Inflammatory macrophage (primary cell): ENCODE measurements around the gene SLC25A40.
"Not testable (repeated sequence)": the region's sequence is repeated elsewhere in the genome, so short reads cannot be mapped to it uniquely, and the experiment has no call there.

ENCODE experiments used
- DNase-seq, 2 donors: peaks; one replicate each; pipeline ENCODE4 v3.0.0-alpha.2; 2020 to 2022
- total RNA-seq, 18 experiments: gene quantifications; one replicate each; lab custom pipeline; 2026; ENCODE audit warnings: mixed read lengths in 6 of 18, inconsistent platforms in 2 of 18; lab: John Stamatoyannopoulos, UW

Gene SLC25A40, protein sequence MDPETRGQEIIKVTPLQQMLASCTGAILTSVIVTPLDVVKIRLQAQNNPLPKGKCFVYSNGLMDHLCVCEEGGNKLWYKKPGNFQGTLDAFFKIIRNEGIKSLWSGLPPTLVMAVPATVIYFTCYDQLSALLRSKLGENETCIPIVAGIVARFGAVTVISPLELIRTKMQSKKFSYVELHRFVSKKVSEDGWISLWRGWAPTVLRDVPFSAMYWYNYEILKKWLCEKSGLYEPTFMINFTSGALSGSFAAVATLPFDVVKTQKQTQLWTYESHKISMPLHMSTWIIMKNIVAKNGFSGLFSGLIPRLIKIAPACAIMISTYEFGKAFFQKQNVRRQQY
- total RNA-seq, result 23.7 to 173 (median 105) reads per million in 18 experiments

DNA sequence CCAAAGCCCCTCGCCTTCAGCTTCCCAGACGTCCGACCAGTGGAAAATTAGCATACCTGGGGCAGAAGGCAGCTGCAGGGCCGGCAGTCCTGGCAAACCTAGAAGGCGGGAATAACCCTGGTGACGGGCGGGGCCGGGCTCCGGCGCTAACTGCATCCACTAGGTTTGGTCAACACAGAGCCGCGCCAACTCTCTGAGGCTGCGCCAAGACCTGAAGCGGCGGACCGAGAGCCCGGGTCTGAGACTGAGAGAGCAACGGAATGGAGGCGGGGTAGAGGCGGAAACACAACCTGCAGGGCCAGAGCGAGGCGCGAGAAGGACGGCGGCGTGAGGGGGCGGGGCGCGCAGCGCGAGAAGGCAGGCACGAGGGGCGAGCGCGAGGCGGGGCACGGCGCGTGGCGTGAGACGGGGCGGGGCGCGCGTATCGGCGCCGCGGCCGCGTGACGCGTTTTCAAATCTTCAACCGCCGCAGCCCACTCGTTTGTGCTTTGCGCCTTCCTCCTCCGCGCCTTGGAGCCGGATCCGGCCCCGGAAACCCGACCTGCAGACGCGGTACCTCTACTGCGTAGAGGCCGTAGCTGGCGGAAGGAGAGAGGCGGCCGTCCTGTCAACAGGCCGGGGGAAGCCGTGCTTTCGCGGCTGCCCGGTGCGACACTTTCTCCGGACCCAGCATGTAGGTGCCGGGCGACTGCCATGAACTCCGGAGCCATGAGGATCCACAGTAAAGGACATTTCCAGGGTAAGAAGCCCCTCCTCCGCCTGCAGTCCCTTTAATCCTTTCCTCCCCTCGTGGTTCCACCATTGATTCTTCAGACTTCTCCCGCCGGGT lies at the start of gene SLC25A40, which contains the start of gene DBF4:
TSS of gene SLC25A40 (minus strand) at position 321 of the 829 bp plus-strand sequence. CDS start 17,633 bp downstream, outside the sequence.
TSS of gene DBF4 (plus strand) at position 454 of the 829 bp plus-strand sequence. CDS start at position 694, 240 bp downstream.
- DNase-seq, result peak; percentile 98 to 99

DNA sequence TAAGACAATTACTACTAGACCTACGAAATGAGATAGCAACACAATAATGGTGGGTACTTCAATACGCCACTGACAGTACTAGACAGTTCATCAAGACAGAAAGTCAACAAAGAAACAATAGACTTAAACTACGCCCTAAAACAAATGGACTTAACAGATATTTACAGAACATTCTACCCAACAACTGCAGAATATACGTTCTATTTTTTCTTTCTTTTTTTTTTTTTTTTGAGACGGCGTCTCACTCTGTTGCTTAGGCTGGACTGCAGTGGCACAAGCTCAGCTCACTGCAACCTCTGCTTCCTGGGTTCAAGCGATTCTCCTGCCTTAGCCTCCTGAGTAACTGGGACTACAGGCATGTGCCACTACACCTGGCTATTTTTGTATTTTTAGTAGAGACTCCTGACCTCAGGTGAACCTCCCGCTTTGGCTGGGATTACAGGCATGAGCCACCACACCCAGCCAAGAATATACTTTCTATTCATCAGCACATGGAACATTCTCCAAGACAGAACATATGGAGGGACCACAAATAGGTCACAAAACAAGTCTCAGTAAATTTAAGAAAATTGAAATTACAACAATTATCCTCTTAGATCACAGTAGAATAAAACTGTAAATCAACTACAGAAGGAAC lies 46.7 kb upstream of the SLC25A40 start:
- not testable (repeated sequence) for DNase-seq

DNA sequence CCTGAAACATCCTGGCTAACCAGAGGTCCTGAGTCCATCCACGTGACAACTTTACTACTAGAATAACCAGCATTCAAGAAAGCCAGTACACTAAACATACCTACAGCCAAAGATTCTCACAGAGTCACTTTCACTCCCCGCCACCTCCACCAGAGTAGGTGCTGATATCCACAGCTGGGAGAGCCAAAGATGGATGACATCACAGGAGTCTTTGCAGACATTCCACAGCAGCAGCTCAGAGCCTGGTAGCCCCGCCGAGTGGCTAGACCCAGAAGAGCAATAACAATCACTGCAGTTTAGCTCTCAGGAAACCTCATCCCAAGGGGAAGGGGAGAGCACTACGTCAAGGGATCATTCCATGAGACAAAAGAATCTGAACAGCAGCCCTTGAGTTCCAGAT lies 44.4 kb upstream of the SLC25A40 start:
- DNase-seq, result no peak

DNA sequence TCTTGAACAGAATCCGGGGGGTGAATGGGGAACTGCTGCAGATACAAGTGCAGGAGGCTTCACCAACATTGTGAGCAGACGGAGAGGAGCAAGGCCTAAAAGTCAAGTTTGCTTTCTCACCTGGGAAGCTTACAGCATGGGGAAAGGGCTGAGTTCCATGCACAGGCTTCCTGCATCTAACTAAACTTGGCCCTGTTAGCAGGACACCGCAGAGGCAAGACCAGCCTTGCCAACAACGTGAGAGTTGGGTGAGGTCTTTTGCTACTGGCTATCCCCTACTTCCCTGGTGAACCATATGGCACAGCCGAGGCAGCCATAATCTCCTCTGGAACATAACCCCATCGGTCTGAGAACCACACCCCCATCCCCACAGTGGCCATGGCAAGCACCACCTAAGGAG lies 43.7 kb upstream of the SLC25A40 start:
- no peak for DNase-seq

DNA sequence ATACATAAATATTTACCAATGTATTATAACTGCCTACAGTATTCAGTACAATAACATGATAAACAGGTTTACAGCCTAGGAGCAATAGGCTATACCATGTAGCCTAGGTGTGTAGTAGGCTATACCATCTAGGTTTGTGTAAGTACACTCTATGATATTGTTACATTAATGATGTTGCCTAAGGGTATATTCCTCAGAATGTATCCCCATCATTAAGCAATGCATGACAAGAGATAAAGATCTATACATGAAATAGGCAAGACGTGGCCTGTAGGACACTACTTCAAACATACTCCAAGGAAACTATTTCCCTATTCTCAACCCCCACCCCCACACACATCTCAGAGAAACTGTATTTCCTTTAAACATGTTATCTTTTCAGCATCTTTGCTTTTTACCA lies 42.6 kb upstream of the SLC25A40 start:
- no peak for DNase-seq

DNA sequence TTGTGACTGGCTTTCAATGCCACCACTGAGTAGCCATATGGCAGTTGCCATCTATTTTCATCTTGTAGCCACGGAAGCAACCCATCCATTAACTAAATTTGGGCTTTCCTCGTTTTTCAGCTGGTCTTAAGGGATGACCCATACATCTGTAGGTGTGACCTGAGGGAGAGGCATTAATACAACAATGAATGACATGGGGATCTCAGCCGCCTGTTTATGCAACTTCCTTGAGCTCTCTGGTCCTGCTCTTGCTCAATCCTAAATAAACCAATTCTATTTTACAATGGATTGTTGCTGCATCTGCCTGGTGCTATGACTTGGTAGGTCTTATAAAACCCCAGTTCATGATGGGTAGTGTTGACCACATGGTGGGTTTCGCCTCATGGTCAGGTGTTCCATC lies 36.0 kb upstream of the SLC25A40 start:
- DNase-seq, result peak; percentile 32 to 35

DNA sequence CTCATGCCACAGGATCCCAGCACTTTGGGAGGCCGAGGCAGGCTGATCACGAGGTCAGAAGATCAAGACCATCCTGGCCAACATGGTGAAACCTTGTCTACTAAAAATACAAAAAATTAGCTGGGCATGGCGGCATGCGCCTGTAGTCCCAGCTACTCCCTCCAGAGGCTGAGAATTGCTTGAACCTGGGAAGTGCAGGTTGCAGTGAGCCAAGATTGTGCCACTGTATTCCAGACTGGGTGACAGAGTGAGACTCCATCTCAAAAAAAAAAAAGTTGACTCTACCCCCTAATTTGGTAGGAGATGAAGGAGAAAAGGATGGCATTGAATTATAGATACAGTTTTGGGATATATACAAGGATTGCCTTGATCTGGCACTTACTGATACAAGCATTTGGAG lies 32.7 kb upstream of the SLC25A40 start:
- not testable (repeated sequence) for DNase-seq

DNA sequence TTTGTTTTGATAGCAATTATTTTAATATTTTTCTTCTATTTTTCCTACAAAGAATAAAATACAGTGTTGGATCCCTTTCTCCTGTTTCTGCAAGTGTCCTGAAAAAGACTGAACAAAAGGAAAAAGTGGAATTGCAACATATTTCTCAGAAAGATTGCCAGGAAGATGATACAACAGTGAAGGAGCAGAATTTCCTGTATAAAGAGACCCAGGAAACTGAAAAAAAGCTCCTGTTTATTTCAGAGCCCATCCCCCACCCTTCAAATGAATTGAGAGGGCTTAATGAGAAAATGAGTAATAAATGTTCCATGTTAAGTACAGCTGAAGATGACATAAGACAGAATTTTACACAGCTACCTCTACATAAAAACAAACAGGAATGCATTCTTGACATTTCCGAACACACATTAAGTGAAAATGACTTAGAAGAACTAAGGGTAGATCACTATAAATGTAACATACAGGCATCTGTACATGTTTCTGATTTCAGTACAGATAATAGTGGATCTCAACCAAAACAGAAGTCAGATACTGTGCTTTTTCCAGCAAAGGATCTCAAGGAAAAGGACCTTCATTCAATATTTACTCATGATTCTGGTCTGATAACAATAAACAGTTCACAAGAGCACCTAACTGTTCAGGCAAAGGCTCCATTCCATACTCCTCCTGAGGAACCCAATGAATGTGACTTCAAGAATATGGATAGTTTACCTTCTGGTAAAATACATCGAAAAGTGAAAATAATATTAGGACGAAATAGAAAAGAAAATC lies 31.2 kb upstream of the SLC25A40 start:
- DNase-seq, result not testable (repeated sequence)

DNA sequence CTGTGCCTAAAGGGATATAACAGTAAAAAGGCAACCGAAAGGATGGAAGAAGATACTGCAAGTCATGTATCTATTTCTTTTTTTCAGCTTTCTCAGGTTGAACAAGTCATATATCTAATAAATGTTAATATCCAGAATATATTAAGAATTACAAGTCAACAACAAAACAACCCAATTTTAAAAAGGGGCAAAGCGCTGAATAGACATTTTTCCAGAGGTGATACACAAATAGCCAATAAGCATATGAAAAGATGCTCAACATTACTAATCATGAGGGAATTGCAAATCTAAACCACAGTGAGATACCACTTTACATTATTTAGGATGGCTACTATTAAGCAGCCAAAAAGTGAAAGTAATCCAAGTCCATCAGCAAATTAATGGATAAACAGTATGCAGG lies 23.1 kb upstream of the SLC25A40 start:
- DNase-seq, result no peak

DNA sequence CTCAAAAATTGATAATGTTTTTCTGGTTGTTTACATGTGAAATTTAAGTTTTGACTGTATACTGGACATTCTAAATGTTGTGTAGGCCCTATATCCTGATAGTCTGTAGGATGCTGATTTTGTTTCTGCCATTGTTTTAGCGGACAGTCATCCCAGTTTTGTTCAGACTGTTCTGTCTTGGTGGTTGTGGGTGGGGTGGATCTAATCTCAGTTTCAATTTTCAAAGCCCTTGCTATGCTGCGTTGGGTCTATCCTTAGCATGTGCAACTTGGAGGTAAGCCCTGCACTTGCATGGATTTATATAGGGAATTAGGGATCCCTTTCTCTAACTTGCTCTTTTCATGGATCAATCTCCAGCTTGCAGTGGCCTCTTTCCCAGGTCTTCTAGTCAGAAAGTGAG lies 19.2 kb upstream of the SLC25A40 start:
- DNase-seq, result no peak

DNA sequence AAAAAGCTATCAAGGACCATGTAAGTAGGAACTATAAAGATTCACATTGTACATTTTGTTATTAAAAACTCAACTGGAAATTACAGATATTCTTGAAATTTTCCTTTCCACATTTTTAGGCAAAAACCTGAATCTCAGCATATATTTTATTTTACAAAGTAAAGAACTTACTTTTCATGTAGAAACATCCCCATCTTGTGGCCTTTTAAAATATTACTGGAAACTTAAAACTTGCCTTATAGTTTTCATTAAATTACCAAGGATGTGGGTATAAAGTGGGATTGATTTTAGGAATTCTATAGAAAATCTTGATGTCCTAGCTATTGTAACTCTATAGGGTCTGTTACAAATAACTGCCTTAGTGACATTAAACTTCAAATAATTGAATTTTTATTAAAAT lies 10.7 kb upstream of the SLC25A40 start:
- peak; percentile 6 to 72 for DNase-seq

DNA sequence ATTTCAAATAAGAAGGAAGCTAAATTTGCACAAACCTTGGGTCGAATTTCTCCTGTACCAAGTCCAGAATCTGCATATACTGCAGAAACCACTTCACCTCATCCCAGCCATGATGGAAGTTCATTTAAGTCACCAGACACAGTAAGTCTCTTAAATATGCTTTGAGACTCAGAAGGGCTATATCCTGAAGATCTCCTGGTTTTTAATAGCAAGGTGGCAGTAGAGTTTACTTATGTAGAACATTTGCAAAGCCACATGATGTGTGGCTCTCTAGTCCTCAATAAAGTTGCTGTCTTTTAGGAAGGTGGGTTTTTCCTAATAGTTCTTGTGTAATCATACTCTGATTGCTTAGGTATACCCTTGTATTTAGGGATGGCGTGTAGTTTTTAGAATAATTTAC lies 8.9 kb upstream of the SLC25A40 start:
- DNase-seq, result no peak

DNA sequence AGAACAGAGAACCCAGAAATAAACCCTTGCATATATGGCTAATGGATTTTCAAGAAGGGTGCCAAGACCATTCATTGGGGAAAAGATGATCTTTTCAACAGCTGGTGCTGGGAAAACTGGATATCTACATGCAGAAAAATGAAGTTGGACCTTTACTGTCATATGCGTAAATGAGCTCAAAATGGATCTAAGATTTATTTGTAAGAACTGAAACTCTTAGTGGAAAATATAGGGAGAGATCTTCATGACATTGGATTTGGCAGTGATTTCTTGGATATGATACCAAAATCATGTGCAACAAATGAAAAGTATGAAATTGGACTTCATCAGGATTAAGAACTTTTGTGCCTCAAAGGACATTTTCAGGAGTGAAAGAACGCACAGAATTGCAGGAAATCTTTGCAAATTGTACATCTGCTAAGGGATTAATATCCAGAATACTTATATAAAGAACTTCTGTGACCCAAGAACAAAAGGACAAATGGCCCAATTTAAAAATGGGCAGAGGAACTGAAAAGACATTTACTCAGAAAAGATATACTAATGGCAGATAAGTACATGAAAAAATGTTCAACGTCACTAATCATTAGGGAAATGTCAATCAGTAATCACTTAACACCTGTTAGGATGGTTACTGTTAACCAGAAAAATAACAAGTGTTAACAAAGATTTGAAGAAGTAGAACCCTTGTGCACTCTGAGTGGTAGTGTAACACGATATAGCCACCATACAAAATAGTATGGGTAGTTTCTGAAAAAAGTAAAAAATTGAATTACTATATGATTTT lies 6.2 kb upstream of the SLC25A40 start:
- DNase-seq, result no peak

DNA sequence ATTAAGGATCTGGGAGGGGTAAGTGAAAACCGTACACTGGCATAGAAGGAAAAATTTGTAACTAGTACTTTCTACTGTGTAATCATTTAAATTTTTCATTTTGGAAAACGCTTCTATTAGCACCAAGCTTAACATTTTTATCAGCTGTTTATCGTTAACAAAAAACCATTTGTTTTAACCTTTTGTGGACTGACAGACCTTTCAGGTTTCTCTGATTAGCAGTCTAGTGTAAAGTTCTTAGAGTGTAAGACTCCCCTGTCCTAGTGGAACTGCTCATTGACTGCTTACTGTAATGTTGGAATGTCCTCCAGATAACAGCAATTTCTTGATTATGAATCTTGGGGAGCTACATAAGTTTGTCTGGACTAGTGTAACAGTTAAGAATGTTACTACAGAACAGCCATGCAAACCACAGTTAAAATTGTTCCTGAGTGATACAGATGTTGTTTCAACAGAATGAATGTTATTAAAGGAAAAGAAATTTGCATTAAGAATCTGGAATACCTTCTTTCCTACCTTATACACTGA lies 2.1 kb upstream of the SLC25A40 start:
- no peak for DNase-seq

DNA sequence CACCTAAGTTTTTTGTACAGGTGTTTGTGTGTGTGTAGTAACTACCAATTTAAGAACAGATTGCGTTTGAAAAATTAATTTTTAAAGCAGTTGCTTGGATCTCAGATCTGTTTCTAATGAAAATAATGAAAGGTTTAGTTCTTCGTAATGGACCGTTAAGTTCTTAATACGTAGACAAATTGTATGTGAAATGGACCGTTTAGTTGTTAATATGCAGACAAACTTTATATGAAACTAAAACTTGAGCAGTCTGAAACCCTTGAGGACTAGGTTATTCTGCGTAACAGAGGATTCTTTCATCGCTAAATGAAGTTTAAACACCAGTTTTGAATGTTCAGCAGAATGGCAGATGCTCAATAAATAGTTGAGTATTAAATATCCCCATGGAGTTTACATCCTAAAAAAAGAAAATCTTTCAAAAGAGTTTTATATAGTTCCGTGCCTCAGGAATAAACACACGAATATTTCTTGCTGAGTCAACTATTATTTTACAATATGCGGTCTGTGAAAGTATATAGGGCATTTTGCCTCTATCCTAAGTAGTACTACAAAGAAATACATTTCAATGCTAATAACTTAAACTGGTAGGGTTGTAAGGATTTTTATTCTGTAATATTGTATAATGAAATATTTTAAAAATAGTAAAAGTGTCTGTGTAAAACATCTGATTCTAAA lies 1.3 kb upstream of the SLC25A40 start:
- no peak for DNase-seq

DNA sequence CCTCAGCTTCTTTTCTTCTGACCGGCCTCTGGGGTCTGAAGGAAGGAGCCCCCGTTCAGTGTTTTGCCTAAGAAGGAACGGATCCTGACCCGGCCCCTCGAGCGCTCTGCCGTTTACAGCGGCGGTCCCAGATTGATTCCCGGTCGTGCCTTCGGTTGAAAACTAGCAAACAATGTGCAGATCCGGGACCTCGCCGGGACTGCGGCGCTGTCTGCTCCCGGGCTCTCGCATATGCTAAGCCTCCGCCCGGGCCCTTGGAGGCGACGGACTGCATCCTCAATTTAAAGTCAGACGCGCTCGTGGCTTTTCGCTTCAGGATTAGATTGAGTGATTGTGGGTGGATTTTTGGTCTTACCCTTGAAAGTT lies 692 bp upstream of the SLC25A40 start:
- peak; percentile 37 to 66 for DNase-seq

DNA sequence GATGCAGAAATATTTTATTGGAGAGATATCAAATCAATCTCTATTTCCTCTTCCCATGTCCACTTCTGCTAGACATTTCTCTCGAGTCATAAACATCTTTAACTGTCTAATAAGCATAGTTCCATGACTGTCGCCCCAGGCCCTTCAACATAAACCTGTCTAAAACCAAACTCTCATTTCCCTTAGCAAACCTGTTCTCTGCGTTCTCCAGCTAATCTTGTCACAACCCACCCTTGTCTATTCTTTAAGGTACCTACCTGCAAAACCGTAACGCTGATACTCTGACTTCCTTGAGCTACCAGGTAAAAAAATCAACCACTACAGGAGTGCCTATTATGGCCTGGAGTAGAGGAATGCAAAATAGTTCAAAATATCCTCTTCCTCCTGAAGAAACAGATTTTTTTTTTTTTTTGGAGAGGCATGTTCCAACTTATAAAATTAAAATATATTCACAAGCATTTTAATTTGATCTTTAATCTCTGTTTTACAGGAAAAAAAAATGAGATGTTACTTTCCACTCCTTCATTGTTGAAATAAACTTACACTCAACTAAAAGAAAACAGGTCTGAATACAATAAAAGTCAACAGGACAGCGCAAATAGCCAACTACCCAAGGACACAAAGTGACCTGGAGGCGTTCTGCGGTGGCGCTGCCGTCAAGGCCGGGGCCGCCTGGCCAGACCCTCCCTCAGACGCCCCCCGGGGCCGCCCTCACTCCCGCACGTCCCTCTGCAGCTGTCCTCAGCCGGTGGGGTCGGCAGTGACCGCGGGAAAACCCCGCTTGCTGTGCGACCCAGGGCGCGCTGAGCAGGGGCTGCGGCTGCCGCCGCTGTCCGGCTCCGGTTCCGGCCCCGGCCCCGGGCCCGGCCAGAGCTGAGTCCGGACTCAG lies 765 bp downstream of the SLC25A40 start:
- peak; percentile 13 to 44 for DNase-seq

DNA sequence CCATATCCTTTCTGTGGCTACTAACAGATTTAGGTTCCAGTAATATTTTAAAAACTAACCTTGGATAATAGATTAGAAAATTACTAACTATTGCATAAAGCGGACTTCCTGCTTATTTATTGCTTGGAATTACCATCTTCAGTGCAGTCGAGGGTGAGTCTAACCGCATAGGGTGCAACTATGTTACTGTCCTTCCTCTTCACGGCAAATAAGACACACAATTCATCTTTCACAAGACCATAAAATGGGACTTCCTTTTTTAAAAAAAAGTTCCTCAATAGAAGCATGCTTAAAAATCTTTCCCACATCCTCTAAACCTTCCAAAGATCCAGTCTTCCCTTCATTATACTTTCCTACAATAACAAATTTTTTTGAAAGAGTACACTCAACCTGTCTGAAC lies 2.1 kb downstream of the SLC25A40 start:
- DNase-seq, result peak; percentile 90 to 95

DNA sequence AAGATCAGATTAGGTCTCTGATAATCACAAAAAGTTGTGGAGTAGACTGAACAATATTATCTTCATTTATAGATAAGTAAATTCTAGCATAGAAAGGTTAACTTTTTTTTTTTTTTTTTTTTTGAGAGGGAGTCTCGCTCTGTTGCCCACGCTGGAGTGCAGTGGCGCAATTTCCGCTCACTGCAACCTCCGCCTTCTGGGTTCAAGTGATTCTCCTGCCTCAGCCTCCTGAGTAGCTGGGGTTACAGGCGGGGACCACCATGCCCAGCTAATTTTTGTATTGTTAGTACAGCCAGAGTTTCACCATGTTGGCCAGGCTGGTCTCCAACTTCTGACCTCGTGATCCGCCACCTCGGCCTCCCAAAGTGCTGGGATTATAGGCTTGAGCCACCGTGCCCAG lies 2.8 kb downstream of the SLC25A40 start:
- DNase-seq, result peak in 1 of 2 donors; percentile 47

DNA sequence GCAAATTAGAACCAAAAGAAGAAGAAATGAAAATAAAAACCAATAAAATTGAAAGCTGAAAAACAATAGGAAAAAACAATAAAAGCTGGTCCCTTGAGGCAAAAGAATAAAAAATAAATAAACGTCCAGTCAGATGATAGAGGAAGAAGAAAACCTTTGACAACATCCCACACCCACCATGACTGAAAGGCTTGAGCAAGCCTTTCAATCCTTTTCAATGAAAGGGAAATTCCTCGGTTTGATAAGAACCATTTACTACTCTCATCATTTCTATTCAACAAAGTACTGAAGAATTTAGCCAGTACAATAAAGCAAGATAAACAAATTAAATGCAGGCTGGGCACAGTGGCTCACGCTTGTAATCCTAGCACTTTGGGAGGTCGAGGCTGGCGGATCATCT lies 3.8 kb downstream of the SLC25A40 start:
- peak; percentile 55 to 60 for DNase-seq
